Left ventricle myocardium inferior (tissue), 1 donor: ENCODE measurements around the gene KLC3. TPM values are rescaled to one million over a fixed set of nuclear protein-coding genes. Genes with fewer than 3 reads are reported as not detected.

Experiments
- DNase-seq: peaks from one replicate; pipeline ENCODE4 v3.0.0-alpha.2; 2020
- H3K27ac ChIP-seq: fragments of 200-600 bp; replicated peaks from 2 replicates; pipeline ENCODE4 v1.8.0; 2021
- H3K27me3 ChIP-seq: fragments of 200-600 bp; 2 replicates; pipeline ENCODE4 v1.8.0; 2021; ENCODE audit warnings: low read depth
- H3K36me3 ChIP-seq: fragments of 200-600 bp; 2 replicates; pipeline ENCODE4 v1.8.0; 2021
- H3K4me1 ChIP-seq: fragments of 200-600 bp; 2 replicates; pipeline ENCODE4 v1.8.0; 2021
- H3K4me3 ChIP-seq: fragments of 200-600 bp; 2 replicates; pipeline ENCODE4 v1.8.0; 2021; ENCODE audit warnings: mild to moderate bottlenecking, moderate library complexity
- H3K9me3 ChIP-seq: fragments of 200-600 bp; replicated peaks from 2 replicates; pipeline ENCODE4 v1.8.0; 2021
- CTCF ChIP-seq: fragments of 200-600 bp; IDR thresholded peaks from 2 replicates; pipeline ENCODE4 v1.8.0; 2021; ENCODE audit warnings: antibody characterized with exemption, mild to moderate bottlenecking, borderline replicate concordance
- intact Hi-C: fragments of 100-400 bp; cut with micrococcal nuclease; formaldehyde crosslinking; loops from one replicate; pipeline ENCODE4 v1.11.0; 2022
- total RNA-seq: library from RNA; stranded (reverse); fragmentation: NEBNext Ultra II Directional; extraction: Animal tissue kit (Norgen Biotek cat#: 25700); gene quantifications from one replicate; pipeline ENCODE4 v1.2.1, GENCODE V29; 2021
- donor health status: DM: no; HTN: yes; CAD: no; lungs with severe emphysema.

KLC3 gene
- total RNA-seq, 1 donor from 2014 or later: not detected

GRCh38 chr19:45349126-45349415, 8.5 kb downstream of the KLC3 start:
- DNase-seq: no peak
- no peak overlapping the region for H3K27ac ChIP-seq
- H3K27me3 ChIP-seq: peaks cover 39% of the 10 kb centered on the region
- no peaks in the 10 kb centered on the region for H3K9me3 ChIP-seq
- TF ChIP-seq CTCF: no peak
- no peaks in the 10 kb centered on the region for H3K4me1 ChIP-seq
- H3K36me3 ChIP-seq: peaks cover 20% of the 10 kb centered on the region
- no peak overlapping the region for H3K4me3 ChIP-seq
- intact Hi-C loops: no loop called here

GRCh38 chr19:45349430-45349941, 8.9 kb downstream of the KLC3 start:
- H3K9me3 ChIP-seq: no peaks in the 10 kb centered on the region
- no peak overlapping the region for H3K27ac ChIP-seq
- DNase-seq: no peak
- peaks cover 25% of the 10 kb centered on the region for H3K36me3 ChIP-seq
- no peak for TF ChIP-seq CTCF
- H3K4me3 ChIP-seq: no peak overlapping the region
- no peaks in the 10 kb centered on the region for H3K4me1 ChIP-seq
- intact Hi-C loops: no loop called here
- peaks cover 36% of the 10 kb centered on the region for H3K27me3 ChIP-seq

GRCh38 chr19:45350477-45351058, 10.0 kb downstream of the KLC3 start:
- no peak for TF ChIP-seq CTCF
- no peak overlapping the region for H3K27ac ChIP-seq
- H3K27me3 ChIP-seq: peaks cover 25% of the 10 kb centered on the region
- no peak overlapping the region for H3K4me3 ChIP-seq
- H3K9me3 ChIP-seq: no peaks in the 10 kb centered on the region
- no peak for DNase-seq
- no peaks in the 10 kb centered on the region for H3K4me1 ChIP-seq
- intact Hi-C loops: no loop called here
- peaks cover 32% of the 10 kb centered on the region for H3K36me3 ChIP-seq

GRCh38 chr19:45351401-45351952, 10.9 kb downstream of the KLC3 start:
- Histone ChIP-seq H3K9me3 (no peaks in the 10 kb centered on the region), H3K4me1 (no peaks in the 10 kb centered on the region), H3K4me3 (no peak overlapping the region), H3K27me3 (peaks cover 16% of the 10 kb centered on the region), H3K36me3 (peaks cover 39% of the 10 kb centered on the region), H3K27ac (no peak overlapping the region)
- no peak for DNase-seq
- TF ChIP-seq CTCF: no peak
- intact Hi-C loops: no loop called here

GRCh38 chr19:45352062-45352461, 11.5 kb downstream of the KLC3 start:
- Histone ChIP-seq H3K36me3 (peaks cover 45% of the 10 kb centered on the region), H3K27me3 (peaks cover 10% of the 10 kb centered on the region)

More at GRCh38 chr19:45352062-45352461, 11.5 kb downstream of the KLC3 start:
- no peak overlapping the region for H3K4me3 ChIP-seq
- no peak overlapping the region for H3K27ac ChIP-seq
- intact Hi-C loops: no loop called here
- DNase-seq: no peak
- no peaks in the 10 kb centered on the region for H3K9me3 ChIP-seq
- no peak for TF ChIP-seq CTCF
- no peaks in the 10 kb centered on the region for H3K4me1 ChIP-seq
